Naive thymus-derived CD4-positive, alpha-beta T cell (primary cell): Measurements from ENCODE around the gene ROS1. TPM values are rescaled to one million over a fixed set of nuclear protein-coding genes. Genes with fewer than 3 reads are reported as not detected.

ENCODE experiments used
- ATAC-seq: fragments of 150-1000 bp; cut with Tn5 transposase; 2 replicates; pipeline ENCODE4 v1.10.0; 2021; ENCODE audit warnings: mild to moderate bottlenecking, moderate library complexity
- CTCF ChIA-PET: fragments of 350-600 bp; sonication (Branson Sonifier 250); formaldehyde crosslinking; loops from one replicate; lab custom pipeline; 2021; ENCODE audit warnings: antibody characterized with exemption; lab: Charles Lee
- POLR2A ChIA-PET: fragments of 350-600 bp; sonication (Branson Sonifier 250); formaldehyde crosslinking; loops from one replicate; lab custom pipeline; 2021; ENCODE audit warnings: antibody characterized with exemption, inconsistent platforms; lab: Charles Lee
- DNase-seq, 9 donors: peaks; one replicate each; pipeline versions ENCODE4 v3.0.0 to v3.0.0-alpha.2; 2020 to 2022; ENCODE audit warnings: mixed read lengths in 1 of 9
- H3K27ac ChIP-seq: one replicate; pipeline ENCODE4 v1.7.0; 2013; ENCODE audit warnings: mild to moderate bottlenecking, low read depth, low read length, moderate library complexity
- H3K27me3 ChIP-seq, 2 donors: one replicate each; pipeline ENCODE4 v1.7.0; 2013; ENCODE audit warnings: low read length in 2 of 2, mild to moderate bottlenecking in 2 of 2, moderate library complexity in 2 of 2; ENCODE audit not compliant: control insufficient read depth in 2 of 2, insufficient read depth in 2 of 2
- H3K36me3 ChIP-seq, 3 experiments: 1 replicate in 2 of 3; 2 replicates in 1 of 3; pipeline ENCODE4 v1.7.0; 2013; ENCODE audit warnings: low read length in 3 of 3, mild to moderate bottlenecking in 3 of 3, moderate library complexity in 1 of 3; ENCODE audit not compliant: insufficient read depth in 3 of 3, control insufficient read depth in 2 of 3
- H3K4me1 ChIP-seq, 2 donors: one replicate each; pipeline ENCODE4 v1.7.0; 2013; ENCODE audit warnings: low read length in 2 of 2, mild to moderate bottlenecking in 2 of 2, moderate library complexity in 1 of 2; ENCODE audit not compliant: control insufficient read depth in 2 of 2, insufficient read depth in 2 of 2
- H3K4me3 ChIP-seq: 2 replicates; pipeline ENCODE4 v1.7.0; 2013; ENCODE audit warnings: mild to moderate bottlenecking, low read length
- H3K9me3 ChIP-seq, 3 experiments: 1 replicate in 2 of 3; 2 replicates in 1 of 3; pipeline ENCODE4 v1.7.0; 2013; ENCODE audit warnings: low read length in 3 of 3; ENCODE audit not compliant: control insufficient read depth in 2 of 3
- H3K27ac Mint-ChIP-seq, 9 donors: one replicate each; pipeline ENCODE4 v1.8.0; 2020 to 2022; ENCODE audit warnings: mixed read lengths in 9 of 9, mild to moderate bottlenecking in 8 of 9, moderate library complexity in 5 of 9, inconsistent platforms in 2 of 9
- H3K27me3 Mint-ChIP-seq, 5 donors: one replicate each; pipeline ENCODE4 v1.8.0; 2021 to 2022; ENCODE audit warnings: mixed read lengths in 5 of 5, mild to moderate bottlenecking in 1 of 5
- H3K36me3 Mint-ChIP-seq, 5 donors: one replicate each; pipeline ENCODE4 v1.8.0; 2020 to 2022; ENCODE audit warnings: mixed read lengths in 5 of 5, mild to moderate bottlenecking in 3 of 5, inconsistent platforms in 1 of 5
- H3K4me1 Mint-ChIP-seq, 7 donors: one replicate each; pipeline ENCODE4 v1.8.0; 2020 to 2022; ENCODE audit warnings: mixed read lengths in 7 of 7, mild to moderate bottlenecking in 3 of 7, inconsistent platforms in 1 of 7
- H3K4me3 Mint-ChIP-seq, 10 donors: one replicate each; pipeline ENCODE4 v1.8.0; 2020 to 2022; ENCODE audit warnings: mild to moderate bottlenecking in 10 of 10, mixed read lengths in 10 of 10, moderate library complexity in 6 of 10, inconsistent platforms in 2 of 10
- H3K9me3 Mint-ChIP-seq, 11 donors: one replicate each; pipeline ENCODE4 v1.8.0; 2020 to 2022; ENCODE audit warnings: mixed read lengths in 11 of 11, mild to moderate bottlenecking in 4 of 11, inconsistent platforms in 1 of 11, moderate library complexity in 1 of 11
- intact Hi-C, 2 donors: fragments of 100-400 bp; cut with micrococcal nuclease; formaldehyde crosslinking; loops; one replicate each; pipeline ENCODE4 v1.15.1; 2023
- polyA plus RNA-seq, 2 donors: library from polyadenylated mRNA; unstranded; fragments of 300-500 nt; fragmentation: Illumina TruSeq; gene quantifications; one replicate each; pipeline ENCODE4 v1.2.3, GENCODE V29; 2021
- total RNA-seq, 6 experiments: library from RNA in 5 of 6; stranded (reverse) in 5 of 6; gene quantifications; 1 replicate in 5 of 6; 2 replicates in 1 of 6; pipeline ENCODE4 v1.2.3 and lab custom pipeline; 2021 to 2026

ROS1 gene
- total and polyA plus RNA-seq, 7 experiments from 2014 or later, result not detected

DNA sequence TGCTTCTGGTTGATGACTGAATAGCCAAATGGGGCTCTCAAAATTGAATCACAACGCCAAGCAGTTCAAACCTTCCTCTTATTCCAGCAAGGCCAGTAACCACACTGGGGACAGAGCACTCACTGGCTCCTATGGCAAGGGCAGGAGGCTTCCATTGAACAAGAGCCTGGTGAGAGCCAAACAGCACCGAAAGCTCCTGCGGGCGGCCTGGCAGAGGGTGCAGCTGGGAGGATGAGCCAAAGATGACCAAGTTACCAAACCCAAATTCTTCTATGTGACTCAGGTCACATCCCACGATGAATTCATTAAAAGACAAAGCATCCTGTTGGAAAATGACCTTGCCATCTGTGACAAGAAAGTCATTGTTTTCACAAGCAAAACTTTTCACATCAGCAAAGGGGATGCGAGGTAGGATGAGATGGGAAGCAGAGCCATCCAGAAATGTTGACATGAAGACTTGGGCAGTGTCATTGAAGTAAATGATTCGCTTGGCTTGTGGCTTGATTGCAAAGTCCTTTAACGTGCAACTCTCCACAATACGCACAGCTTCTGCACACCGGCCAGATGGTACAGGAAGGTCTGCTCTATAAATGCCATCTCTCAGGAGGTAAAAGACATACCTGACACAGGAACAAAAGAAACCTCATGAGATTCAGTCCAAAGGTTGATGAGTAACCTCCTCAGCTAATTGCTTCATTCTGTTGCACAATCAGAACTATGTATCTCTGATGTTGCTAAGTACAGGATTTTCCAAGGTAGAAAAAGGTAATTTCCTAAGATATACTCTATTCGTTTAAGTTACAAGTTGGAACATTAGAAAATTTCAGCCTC is 36.3 kb downstream of the ROS1 start:
- H3K9me3 ChIP-seq, result no peaks in the 10 kb centered on the region
- ATAC-seq, result no peak
- Mint-ChIP-seq H3K36me3 (no peaks in the 10 kb centered on the region), H3K4me3 (no peak overlapping the region), H3K4me1 (no peaks in the 10 kb centered on the region), H3K27ac (no peak overlapping the region), H3K9me3 (peaks cover 0 to 2% (median 0%) of the 10 kb centered on the region in 11 donors), H3K27me3 (peaks cover 15 to 39% (median 35%) of the 10 kb centered on the region in 5 donors)
- ChIA-PET POLR2A (no interaction called here), CTCF (no interaction called here)
- H3K4me3 ChIP-seq, result no peak overlapping the region
- intact Hi-C loops, result no loop called here
- no peak overlapping the region for H3K27ac ChIP-seq
- no peaks in the 10 kb centered on the region for H3K4me1 ChIP-seq
- no peak for DNase-seq
- H3K36me3 ChIP-seq, result no peaks in the 10 kb centered on the region
- H3K27me3 ChIP-seq, result peaks cover 0 to 5% of the 10 kb centered on the region in 2 donors

DNA sequence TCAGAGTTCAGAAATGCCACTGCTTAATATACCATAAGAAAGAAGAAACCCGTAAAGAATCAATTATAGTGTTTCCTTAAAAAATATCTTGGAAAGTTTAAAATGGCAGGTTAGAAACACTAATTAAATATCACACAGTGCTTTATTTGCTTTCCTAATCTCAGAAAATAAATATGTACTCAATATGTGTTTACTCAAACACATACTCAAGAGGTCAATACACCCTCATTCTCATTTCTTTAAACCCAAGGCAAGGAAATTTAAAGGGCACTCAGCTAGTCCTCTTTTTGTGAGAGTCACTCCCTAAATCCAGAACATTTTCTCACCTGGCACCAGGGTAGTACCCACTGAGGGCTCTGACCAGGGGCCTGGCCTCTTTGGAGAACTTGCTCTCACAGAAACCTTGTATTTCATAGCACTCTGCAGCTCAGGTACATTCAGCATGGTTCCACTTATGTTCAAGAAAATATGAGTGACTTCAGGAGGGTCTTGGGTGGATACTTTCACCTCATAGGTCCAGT is 38.2 kb downstream of the ROS1 start:
- peaks cover 0 to 5% (median 0%) of the 10 kb centered on the region in 11 donors for H3K9me3 Mint-ChIP-seq
- no peak overlapping the region for H3K4me3 Mint-ChIP-seq
- peaks cover 7 to 43% (median 35%) of the 10 kb centered on the region in 5 donors for H3K27me3 Mint-ChIP-seq
- Histone ChIP-seq H3K27ac (no peak overlapping the region), H3K36me3 (no peaks in the 10 kb centered on the region), H3K27me3 (peaks cover 0 to 5% of the 10 kb centered on the region in 2 donors), H3K4me1 (no peaks in the 10 kb centered on the region), H3K9me3 (no peaks in the 10 kb centered on the region), H3K4me3 (no peak overlapping the region)
- intact Hi-C loops, result no loop called here
- no peak for DNase-seq
- no peak overlapping the region for H3K27ac Mint-ChIP-seq
- CTCF ChIA-PET, result no interaction called here
- POLR2A ChIA-PET, result no interaction called here
- no peaks in the 10 kb centered on the region for H3K4me1 Mint-ChIP-seq
- H3K36me3 Mint-ChIP-seq, result no peaks in the 10 kb centered on the region
- ATAC-seq, result no peak

DNA sequence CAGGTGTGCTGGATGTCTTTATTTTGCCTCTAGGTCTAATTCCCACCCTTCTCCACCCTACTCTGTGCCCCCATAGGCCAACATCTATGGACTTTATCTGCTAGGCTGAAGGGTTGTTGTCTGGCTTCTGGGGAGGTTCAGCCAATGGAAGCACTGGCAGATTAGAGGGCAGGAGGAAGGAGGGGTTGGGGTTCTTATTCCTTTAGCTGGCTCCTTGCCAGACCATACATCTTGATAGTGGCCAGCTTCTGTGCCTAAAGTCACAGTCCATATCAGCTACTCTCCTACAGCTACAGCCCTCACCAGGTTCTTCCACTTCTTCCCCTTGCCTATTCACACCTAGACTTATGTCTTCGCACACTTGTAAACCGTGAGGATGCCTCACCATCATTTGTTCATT is 41.1 kb downstream of the ROS1 start:
- no peak for DNase-seq
- Mint-ChIP-seq H3K9me3 (peaks cover 0 to 5% (median 0%) of the 10 kb centered on the region in 11 donors), H3K36me3 (no peaks in the 10 kb centered on the region), H3K4me1 (no peaks in the 10 kb centered on the region), H3K27ac (no peak overlapping the region), H3K27me3 (peaks cover 2 to 36% (median 30%) of the 10 kb centered on the region in 5 donors), H3K4me3 (no peak overlapping the region)
- ChIA-PET POLR2A (no interaction called here), CTCF (no interaction called here)
- Histone ChIP-seq H3K9me3 (no peaks in the 10 kb centered on the region), H3K36me3 (no peaks in the 10 kb centered on the region), H3K4me3 (no peak overlapping the region), H3K4me1 (no peaks in the 10 kb centered on the region), H3K27ac (no peak overlapping the region), H3K27me3 (no peaks in the 10 kb centered on the region)
- intact Hi-C loops, result no loop called here
- ATAC-seq, result no peak

DNA sequence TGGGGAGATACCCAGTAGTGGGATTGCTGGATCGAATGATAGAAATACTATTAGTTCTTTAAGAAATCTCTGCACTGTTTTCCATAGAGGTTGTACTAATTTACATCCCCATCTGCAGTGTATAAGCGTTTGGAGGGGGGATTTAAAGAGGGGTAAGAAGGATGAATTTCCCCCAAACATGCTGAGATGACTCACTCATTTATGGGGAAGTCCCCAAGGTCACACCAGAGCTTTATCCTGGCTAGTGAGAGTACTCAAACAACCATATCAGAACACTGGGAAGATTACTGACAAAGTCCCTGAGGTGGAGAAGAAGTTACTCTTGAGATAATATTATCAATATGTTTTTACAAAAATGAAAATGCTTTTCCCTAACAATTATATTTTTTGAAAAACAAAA is 44.0 kb downstream of the ROS1 start:
- peaks cover 0 to 6% (median 0%) of the 10 kb centered on the region in 11 donors for H3K9me3 Mint-ChIP-seq
- Histone ChIP-seq H3K36me3 (no peaks in the 10 kb centered on the region), H3K27me3 (no peaks in the 10 kb centered on the region), H3K4me3 (no peak overlapping the region), H3K27ac (no peak overlapping the region), H3K9me3 (no peaks in the 10 kb centered on the region), H3K4me1 (no peaks in the 10 kb centered on the region)
- DNase-seq (no peak), ATAC-seq (no peak)
- POLR2A ChIA-PET, result no interaction called here
- H3K4me1 Mint-ChIP-seq, result no peaks in the 10 kb centered on the region
- CTCF ChIA-PET, result no interaction called here
- H3K27me3 Mint-ChIP-seq, result peaks cover 6 to 40% (median 25%) of the 10 kb centered on the region in 5 donors
- no peak overlapping the region for H3K27ac Mint-ChIP-seq
- H3K4me3 Mint-ChIP-seq, result no peak overlapping the region
- H3K36me3 Mint-ChIP-seq, result no peaks in the 10 kb centered on the region
- intact Hi-C loops, result no loop called here

DNA sequence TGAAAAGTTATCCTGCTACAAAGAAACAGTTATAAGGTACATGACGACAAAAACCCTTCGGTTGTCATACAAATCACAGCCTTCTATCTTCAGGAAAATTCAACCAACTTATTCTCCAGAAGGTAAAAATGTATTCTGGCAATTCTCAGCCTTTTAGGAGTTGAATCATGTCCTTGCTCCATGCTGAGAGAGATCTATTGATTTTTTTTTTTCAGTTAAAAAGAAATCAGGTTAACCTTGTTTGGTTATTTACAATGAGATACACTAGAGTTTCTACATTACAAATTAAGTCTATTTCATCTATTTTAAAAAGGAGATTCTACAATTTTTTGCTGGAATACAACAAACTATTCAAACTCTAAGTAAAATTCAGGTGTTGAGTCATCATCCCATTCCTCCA is 45.4 kb downstream of the ROS1 start:
- no peaks in the 10 kb centered on the region for H3K4me1 Mint-ChIP-seq
- H3K36me3 Mint-ChIP-seq, result no peaks in the 10 kb centered on the region
- ChIA-PET CTCF (no interaction called here), POLR2A (no interaction called here)
- Histone ChIP-seq H3K4me3 (no peak overlapping the region), H3K27me3 (no peaks in the 10 kb centered on the region), H3K36me3 (no peaks in the 10 kb centered on the region), H3K27ac (no peak overlapping the region), H3K4me1 (no peaks in the 10 kb centered on the region), H3K9me3 (no peaks in the 10 kb centered on the region)
- H3K9me3 Mint-ChIP-seq, result peaks cover 0 to 6% (median 2%) of the 10 kb centered on the region in 11 donors
- DNase-seq (no peak), ATAC-seq (no peak)
- H3K4me3 Mint-ChIP-seq, result no peak overlapping the region
- peaks cover 6 to 32% (median 14%) of the 10 kb centered on the region in 5 donors for H3K27me3 Mint-ChIP-seq
- H3K27ac Mint-ChIP-seq, result no peak overlapping the region
- intact Hi-C loops, result no loop called here

DNA sequence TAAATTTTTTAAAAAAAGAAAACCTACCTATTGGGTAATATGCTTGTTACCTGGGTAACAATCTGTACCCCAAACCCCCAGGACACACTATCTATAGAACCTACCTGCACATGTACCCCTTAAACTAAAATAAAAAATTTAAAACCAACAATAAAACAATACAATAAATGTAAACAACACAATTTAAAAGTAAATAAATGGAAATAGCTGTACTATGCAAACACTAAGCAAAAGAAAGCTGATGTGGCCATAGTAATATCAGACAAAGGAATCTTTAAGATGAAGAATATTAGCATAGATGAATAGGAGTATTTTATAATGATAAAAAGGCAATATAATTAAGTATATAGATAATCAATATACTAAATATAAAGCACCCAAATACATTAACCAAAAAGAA is 50.3 kb downstream of the ROS1 start:
- no peak overlapping the region for H3K27ac Mint-ChIP-seq
- H3K27me3 ChIP-seq, result peaks cover 0 to 4% of the 10 kb centered on the region in 2 donors
- CTCF ChIA-PET, result no interaction called here
- peaks cover 0 to 6% (median 0%) of the 10 kb centered on the region in 11 donors for H3K9me3 Mint-ChIP-seq
- no peaks in the 10 kb centered on the region for H3K36me3 Mint-ChIP-seq
- no peak overlapping the region for H3K4me3 Mint-ChIP-seq
- no peak overlapping the region for H3K27ac ChIP-seq
- H3K4me3 ChIP-seq, result no peak overlapping the region
- POLR2A ChIA-PET, result no interaction called here
- DNase-seq (no peak), ATAC-seq (no peak)
- intact Hi-C loops, result no loop called here
- peaks cover 0 to 10% (median 4%) of the 10 kb centered on the region in 7 donors for H3K4me1 Mint-ChIP-seq
- no peaks in the 10 kb centered on the region for H3K4me1 ChIP-seq
- H3K36me3 ChIP-seq, result no peaks in the 10 kb centered on the region
- no peaks in the 10 kb centered on the region for H3K9me3 ChIP-seq
- peaks cover 4 to 37% (median 24%) of the 10 kb centered on the region in 5 donors for H3K27me3 Mint-ChIP-seq
